GM21526 (cell line): ENCODE results near the gene OR2T1.
"Not testable (repeated sequence)": the region's sequence is repeated elsewhere in the genome, so short reads cannot be mapped to it uniquely, and the experiment has no call there.

Experiments
- ATAC-seq: cut with Tn5 transposase; IDR thresholded peaks from one replicate; pipeline ENCODE4 v1.9.1; 2021; ENCODE audit warnings: moderate library complexity; ENCODE audit not compliant: unreplicated experiment, low FRiP score

The OR2T1 gene

DNA sequence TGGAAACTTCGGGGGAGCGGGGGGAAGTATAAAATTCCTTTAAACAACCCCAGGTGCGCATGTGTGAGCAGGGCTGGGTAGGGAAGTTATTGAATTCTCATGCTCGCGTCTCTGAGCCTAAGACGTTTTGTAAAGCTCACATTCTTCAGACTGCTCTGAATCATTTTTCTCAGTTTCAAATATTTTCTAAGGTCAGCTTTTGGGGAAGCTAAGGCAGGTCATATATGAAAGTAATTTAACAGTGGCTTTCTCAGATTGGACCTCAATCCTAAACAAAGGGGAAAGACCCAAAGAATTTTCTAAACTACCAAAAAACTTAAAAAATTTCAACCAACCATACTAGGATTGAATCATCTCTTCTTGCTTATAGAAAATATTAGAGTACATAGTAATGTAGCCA is 32.1 kb downstream of the OR2T1 start:
- peak; percentile 35 for ATAC-seq

DNA sequence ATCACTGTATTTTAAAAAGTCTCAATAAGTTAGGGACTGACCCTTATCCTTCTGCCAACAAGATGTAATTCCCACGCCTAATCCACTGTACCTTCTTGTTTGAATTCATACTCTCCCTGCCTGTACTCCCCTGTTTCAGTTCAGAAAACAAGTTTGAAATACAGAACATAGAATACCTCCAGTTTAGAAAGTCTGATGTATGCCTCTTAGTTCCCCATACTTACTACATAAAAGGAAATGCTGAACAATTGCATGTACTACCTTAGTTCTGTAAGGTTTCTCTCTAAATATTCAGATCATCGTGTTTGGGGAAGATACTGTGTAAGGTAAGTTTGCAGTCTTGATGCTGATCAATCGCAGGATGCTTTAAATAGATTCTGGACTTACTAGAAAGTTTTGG is 33.5 kb downstream of the OR2T1 start:
- peak; percentile 64 for ATAC-seq

GRCh38 chr1:248438668-248439067 is 35.8 kb downstream of the OR2T1 start:
- ATAC-seq = not testable (repeated sequence)

GRCh38 chr1:248439283-248439682 is 36.4 kb downstream of the OR2T1 start:
- ATAC-seq = not testable (repeated sequence)

GRCh38 chr1:248442500-248443277 is 39.8 kb downstream of the OR2T1 start:
- not testable (repeated sequence) for ATAC-seq

DNA sequence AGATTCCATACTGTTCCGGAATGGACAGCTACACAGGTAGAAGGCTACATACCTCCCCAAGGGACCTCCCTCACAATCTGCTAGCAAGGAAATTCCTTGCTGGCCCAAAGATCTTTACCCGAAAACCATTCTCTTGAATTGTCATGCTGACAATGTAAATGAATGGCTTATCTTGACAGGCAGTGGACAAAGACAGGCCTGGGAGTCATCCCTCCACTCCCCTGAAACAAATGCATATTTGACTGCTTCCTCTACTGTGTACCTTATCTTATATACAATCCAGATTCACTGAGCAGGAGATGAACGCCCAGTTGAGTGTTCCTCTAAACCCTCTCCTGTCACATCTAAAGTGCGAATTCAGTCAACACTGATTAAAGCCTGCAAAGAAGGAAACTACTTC is 41.8 kb downstream of the OR2T1 start:
- not testable (repeated sequence) for ATAC-seq

GRCh38 chr1:248445399-248445798 is 42.6 kb downstream of the OR2T1 start, which contains the start of gene OR2T2:
Gene OR2T2, plus strand, starts transcription at chr1:248445637. Its CDS starts 7,161 bp downstream, at chr1:248452798.
- ATAC-seq = not testable (repeated sequence)

DNA sequence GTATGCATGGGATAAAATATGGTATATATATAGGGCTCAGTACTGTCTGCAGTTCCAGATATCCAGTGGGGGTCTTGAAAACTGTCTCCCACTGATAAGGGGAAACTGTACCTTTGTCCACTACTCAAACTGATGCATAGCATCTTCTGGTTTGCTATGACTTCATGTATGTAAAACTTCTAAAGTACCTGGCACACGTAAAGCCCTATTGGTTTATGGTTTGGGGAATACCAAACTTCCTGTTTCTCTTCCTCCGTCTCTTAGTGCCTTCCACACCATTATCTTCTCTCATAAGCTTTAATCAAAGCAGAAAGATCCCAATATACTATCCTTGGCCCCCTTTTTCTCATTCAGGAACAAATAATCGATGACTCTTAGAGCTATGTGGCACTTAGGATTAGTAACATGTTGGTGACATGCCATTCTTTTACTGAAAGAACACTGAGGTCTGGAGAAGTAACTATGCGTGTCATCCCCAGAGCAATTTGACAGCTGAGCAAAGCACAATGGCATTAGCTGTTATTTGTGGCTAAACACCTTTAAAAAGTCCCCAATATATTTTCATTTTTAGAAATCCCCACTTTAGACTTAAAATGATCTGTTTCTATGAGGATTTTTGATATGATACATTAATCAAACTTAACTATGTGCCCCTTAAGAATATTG is 45.7 kb downstream of the OR2T1 start:
- ATAC-seq = peak; percentile 44

DNA sequence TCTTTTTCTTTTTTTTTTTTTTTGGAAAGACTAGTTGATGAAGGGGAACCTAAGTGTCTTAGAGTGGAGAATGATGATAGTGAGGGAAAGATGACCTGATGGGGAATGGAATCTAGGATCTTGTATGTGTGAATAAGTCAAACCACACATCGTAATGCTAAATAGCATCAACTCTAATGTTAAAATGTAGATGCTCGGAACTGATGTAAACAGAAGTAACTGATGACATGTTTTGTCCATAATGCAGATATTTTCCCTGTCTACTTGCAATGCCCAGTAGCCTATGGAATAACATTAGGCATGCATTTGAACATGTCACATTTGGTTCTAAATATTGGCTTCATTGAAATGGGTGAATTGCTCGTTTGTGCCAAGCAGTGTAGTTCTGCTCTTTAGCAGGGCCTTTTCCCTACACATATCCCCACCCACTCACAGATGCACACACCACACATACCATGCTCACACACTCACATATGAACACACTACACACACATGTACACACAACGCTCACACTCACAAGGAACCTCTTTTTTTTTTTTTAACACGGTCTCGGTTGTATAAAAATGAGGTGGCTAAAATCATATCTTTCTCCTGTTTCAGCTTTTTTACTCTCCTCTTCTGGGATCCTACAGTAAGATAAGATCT is 47.1 kb downstream of the OR2T1 start:
- ATAC-seq = peak; percentile 13

GRCh38 chr1:248450466-248451145 is 47.8 kb downstream of the OR2T1 start:
- peak; percentile 66 for ATAC-seq

- ATAC-seq = not testable (repeated sequence)
Observed at GRCh38 chr1:248453619-248454018, 50.8 kb downstream of the OR2T1 start.

GRCh38 chr1:248455045-248455444 is 52.2 kb downstream of the OR2T1 start:
- ATAC-seq = not testable (repeated sequence)

GRCh38 chr1:248456635-248457034 is 53.8 kb downstream of the OR2T1 start:
- ATAC-seq = not testable (repeated sequence)
